Pulmonary artery endothelial cell (primary cell): ENCODE measurements around the gene DEFB118. TPM values are rescaled to one million over a fixed set of nuclear protein-coding genes. Genes with fewer than 3 reads are reported as not detected.
"Not testable (repeated sequence)": the region's sequence is repeated elsewhere in the genome, so short reads cannot be mapped to it uniquely, and the experiment has no call there.

Experiments
- DNase-seq: peaks from one replicate; pipeline ENCODE4 v3.0.0-alpha.2; 2011; ENCODE audit warnings: low read depth, low spot score
- total RNA-seq: library from RNA; depleted of rRNA; stranded (reverse); fragments of >200 nt; gene quantifications from 2 replicates; pipeline ENCODE4 v1.2.3, GENCODE V29; 2014

Gene DEFB118
- not detected in 2 replicates for total RNA-seq

- DNase-seq: no peak
Observed at GRCh38 chr20:31368301-31368700, at the start of gene DEFB118. TSS of gene DEFB118 (plus strand) at chr20:31368601. CDS start at chr20:31368651, 50 bp downstream.

GRCh38 chr20:31322504-31322903, 45.9 kb upstream of the DEFB118 start:
- no peak for DNase-seq

- no peak for DNase-seq
Observed at GRCh38 chr20:31330893-31331292, 37.5 kb upstream of the DEFB118 start.

- DNase-seq: no peak
Observed at GRCh38 chr20:31341470-31341869, 26.9 kb upstream of the DEFB118 start.

GRCh38 chr20:31355981-31356380, 12.4 kb upstream of the DEFB118 start:
- no peak for DNase-seq

GRCh38 chr20:31363295-31363694, 5.1 kb upstream of the DEFB118 start:
- DNase-seq: no peak

- not testable (repeated sequence) for DNase-seq
Observed at GRCh38 chr20:31364272-31364671, 4.1 kb upstream of the DEFB118 start.

- no peak for DNase-seq
Observed at GRCh38 chr20:31374346-31374745, 5.9 kb downstream of the DEFB118 start.

- DNase-seq: no peak
Observed at GRCh38 chr20:31390490-31390889, 22.1 kb downstream of the DEFB118 start, which contains the start of gene DEFB119. TSS of gene DEFB119 (minus strand) at chr20:31390590. CDS start at chr20:31390483, 107 bp downstream.

- DNase-seq: no peak
Observed at GRCh38 chr20:31392836-31393235, 24.4 kb downstream of the DEFB118 start.

- no peak for DNase-seq
Observed at GRCh38 chr20:31394900-31395299, 26.5 kb downstream of the DEFB118 start.

- no peak for DNase-seq
Observed at GRCh38 chr20:31403886-31404285, 35.5 kb downstream of the DEFB118 start.

- DNase-seq: no peak
Observed at GRCh38 chr20:31406115-31406514, 37.7 kb downstream of the DEFB118 start, which contains the start of gene DEFB121. TSS of gene DEFB121 (minus strand) at chr20:31406215. CDS start at chr20:31406152, 63 bp downstream.

- no peak for DNase-seq
Observed at GRCh38 chr20:31410011-31410410, 41.6 kb downstream of the DEFB118 start.

- no peak for DNase-seq
Observed at GRCh38 chr20:31414381-31414780, 46.0 kb downstream of the DEFB118 start.

- no peak for DNase-seq
Observed at GRCh38 chr20:31415653-31416052, 47.3 kb downstream of the DEFB118 start.

- DNase-seq: no peak
Observed at GRCh38 chr20:31418307-31418706, 49.9 kb downstream of the DEFB118 start.

Other genes starting within 250 kb of the DEFB118 start
- gene DEFB115, start 110.9 kb upstream of the DEFB118 start, total RNA-seq: not detected in 2 replicates
- gene DEFB116, start 60.0 kb upstream of the DEFB118 start, total RNA-seq: not detected in 2 replicates
- gene DEFB119, start 22.0 kb downstream of the DEFB118 start, total RNA-seq: not detected in 2 replicates
- not detected in 2 replicates for gene DEFB121, start 37.6 kb downstream of the DEFB118 start, total RNA-seq
- gene DEFB123, start 72.0 kb downstream of the DEFB118 start, total RNA-seq: not detected in 2 replicates
- not detected in 2 replicates for gene DEFB124, start 106.5 kb downstream of the DEFB118 start, total RNA-seq
- 0.32 TPM in 1 of 2 replicates, not detected in the other for gene REM1, start 106.7 kb downstream of the DEFB118 start, total RNA-seq
- gene HM13, start 145.8 kb downstream of the DEFB118 start, total RNA-seq: 53.3 and 69.3 TPM in 2 replicates
- 180 and 213 TPM in 2 replicates for gene ID1, start 236.7 kb downstream of the DEFB118 start, total RNA-seq